Neutrophil (primary cell): ENCODE results near the gene PPP1R14B.

Experiments
- H3K27ac ChIP-seq: fragments of 200-600 bp; sonication (generic); 2 replicates; pipeline ENCODE4 v1.5.1; 2016; ENCODE audit warnings: mild to moderate bottlenecking, moderate library complexity
- H3K27me3 ChIP-seq: fragments of 200-600 bp; sonication (generic); 2 replicates; pipeline ENCODE4 v1.6.0; 2016; ENCODE audit warnings: mild to moderate bottlenecking
- H3K36me3 ChIP-seq: fragments of 200-600 bp; sonication (generic); 2 replicates; pipeline ENCODE4 v1.5.1; 2017
- H3K4me1 ChIP-seq, 2 experiments: fragments of 200-600 bp in 1 of 2; sonication (generic) in 1 of 2; 1 replicate in 1 of 2; 2 replicates in 1 of 2; pipeline versions ENCODE4 v1.5.1 to v1.6.1; 2013 to 2016; ENCODE audit warnings: low read depth in 1 of 2, low read length in 1 of 2, mild to moderate bottlenecking in 1 of 2, moderate library complexity in 1 of 2; ENCODE audit not compliant: control insufficient read depth in 1 of 2, insufficient read depth in 1 of 2
- H3K4me3 ChIP-seq, 2 experiments: fragments of 200-600 bp in 1 of 2; sonication (generic) in 1 of 2; 1 replicate in 1 of 2; 2 replicates in 1 of 2; pipeline ENCODE4 v1.5.1; 2013 to 2016; ENCODE audit warnings: low read depth in 1 of 2, low read length in 1 of 2, mild to moderate bottlenecking in 1 of 2, moderate library complexity in 1 of 2
- H3K9me3 ChIP-seq: fragments of 200-600 bp; sonication (generic); 2 replicates; pipeline ENCODE4 v1.5.1; 2016
- TF ChIP-seq, protein P1 (sequence below): fragments of 200-600 bp; sonication (generic); IDR thresholded peaks from 2 replicates; pipeline ENCODE4 v1.5.1; 2016; ENCODE audit warnings: antibody characterized with exemption

PPP1R14B gene

DNA sequence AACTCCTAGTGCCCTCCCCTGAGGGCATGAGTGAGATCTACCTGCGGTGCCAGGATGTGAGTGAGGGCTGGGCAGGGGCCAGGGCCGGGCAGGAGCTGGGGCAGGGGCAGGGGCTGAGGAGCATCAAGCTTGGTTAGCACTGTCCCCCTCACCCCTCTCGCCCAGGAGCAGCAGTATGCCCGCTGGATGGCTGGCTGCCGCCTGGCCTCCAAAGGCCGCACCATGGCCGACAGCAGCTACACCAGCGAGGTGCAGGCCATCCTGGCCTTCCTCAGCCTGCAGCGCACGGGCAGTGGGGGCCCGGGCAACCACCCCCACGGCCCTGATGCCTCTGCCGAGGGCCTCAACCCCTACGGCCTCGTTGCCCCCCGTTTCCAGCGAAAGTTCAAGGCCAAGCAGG, 26.5 kb downstream of the PPP1R14B start:
- Histone ChIP-seq H3K27ac (no peak overlapping the region), H3K9me3 (no peaks in the 10 kb centered on the region), H3K27me3 (no peaks in the 10 kb centered on the region), H3K4me3 (no peak overlapping the region), H3K36me3 (peaks cover 93% of the 10 kb centered on the region), H3K4me1 (peaks cover 5 to 8% of the 10 kb centered on the region in 2 experiments)
- TF ChIP-seq, protein P1, sequence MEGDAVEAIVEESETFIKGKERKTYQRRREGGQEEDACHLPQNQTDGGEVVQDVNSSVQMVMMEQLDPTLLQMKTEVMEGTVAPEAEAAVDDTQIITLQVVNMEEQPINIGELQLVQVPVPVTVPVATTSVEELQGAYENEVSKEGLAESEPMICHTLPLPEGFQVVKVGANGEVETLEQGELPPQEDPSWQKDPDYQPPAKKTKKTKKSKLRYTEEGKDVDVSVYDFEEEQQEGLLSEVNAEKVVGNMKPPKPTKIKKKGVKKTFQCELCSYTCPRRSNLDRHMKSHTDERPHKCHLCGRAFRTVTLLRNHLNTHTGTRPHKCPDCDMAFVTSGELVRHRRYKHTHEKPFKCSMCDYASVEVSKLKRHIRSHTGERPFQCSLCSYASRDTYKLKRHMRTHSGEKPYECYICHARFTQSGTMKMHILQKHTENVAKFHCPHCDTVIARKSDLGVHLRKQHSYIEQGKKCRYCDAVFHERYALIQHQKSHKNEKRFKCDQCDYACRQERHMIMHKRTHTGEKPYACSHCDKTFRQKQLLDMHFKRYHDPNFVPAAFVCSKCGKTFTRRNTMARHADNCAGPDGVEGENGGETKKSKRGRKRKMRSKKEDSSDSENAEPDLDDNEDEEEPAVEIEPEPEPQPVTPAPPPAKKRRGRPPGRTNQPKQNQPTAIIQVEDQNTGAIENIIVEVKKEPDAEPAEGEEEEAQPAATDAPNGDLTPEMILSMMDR: no peak

- no peaks in the 10 kb centered on the region for H3K9me3 ChIP-seq
- peaks cover 98% of the 10 kb centered on the region for H3K36me3 ChIP-seq
- no peak overlapping the region for H3K4me3 ChIP-seq
- H3K27me3 ChIP-seq: no peaks in the 10 kb centered on the region
- peaks cover 0 to 7% of the 10 kb centered on the region in 2 experiments for H3K4me1 ChIP-seq
- H3K27ac ChIP-seq: peak overlapping the region; percentile 38
- TF ChIP-seq, protein P1: no peak
Observed at GRCh38 chr11:64219755-64220154, 27.0 kb downstream of the PPP1R14B start.

DNA sequence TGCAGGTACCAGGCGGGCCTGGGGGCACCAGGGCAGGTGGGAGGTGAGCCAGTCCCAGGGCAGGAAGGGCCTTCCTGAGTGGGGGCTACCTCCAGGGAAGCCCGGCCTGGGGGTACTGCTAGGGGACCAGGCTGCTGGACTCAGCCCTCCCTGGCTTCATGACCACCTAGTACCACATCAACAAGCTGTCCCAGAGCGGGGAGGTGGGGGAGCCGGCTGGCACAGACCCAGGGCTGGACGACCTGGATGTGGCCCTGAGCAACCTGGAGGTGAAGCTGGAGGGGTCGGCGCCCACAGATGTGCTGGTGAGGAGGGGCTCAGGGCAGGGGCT, 27.4 kb downstream of the PPP1R14B start:
- peak overlapping the region; percentile 38 for H3K27ac ChIP-seq
- TF ChIP-seq, protein P1: no peak
- no peaks in the 10 kb centered on the region for H3K27me3 ChIP-seq
- peaks cover 0 to 5% of the 10 kb centered on the region in 2 experiments for H3K4me1 ChIP-seq
- H3K36me3 ChIP-seq: peaks cover 98% of the 10 kb centered on the region
- H3K9me3 ChIP-seq: no peaks in the 10 kb centered on the region
- no peak overlapping the region for H3K4me3 ChIP-seq

GRCh38 chr11:64218628-64219353, 28.0 kb downstream of the PPP1R14B start:
- H3K4me1 ChIP-seq: peaks cover 0 to 5% of the 10 kb centered on the region in 2 experiments
- no peak overlapping the region for H3K4me3 ChIP-seq
- H3K9me3 ChIP-seq: no peaks in the 10 kb centered on the region
- TF ChIP-seq, protein P1: no peak
- peaks cover 98% of the 10 kb centered on the region for H3K36me3 ChIP-seq
- H3K27me3 ChIP-seq: no peaks in the 10 kb centered on the region
- H3K27ac ChIP-seq: peak overlapping the region; percentile 38

DNA sequence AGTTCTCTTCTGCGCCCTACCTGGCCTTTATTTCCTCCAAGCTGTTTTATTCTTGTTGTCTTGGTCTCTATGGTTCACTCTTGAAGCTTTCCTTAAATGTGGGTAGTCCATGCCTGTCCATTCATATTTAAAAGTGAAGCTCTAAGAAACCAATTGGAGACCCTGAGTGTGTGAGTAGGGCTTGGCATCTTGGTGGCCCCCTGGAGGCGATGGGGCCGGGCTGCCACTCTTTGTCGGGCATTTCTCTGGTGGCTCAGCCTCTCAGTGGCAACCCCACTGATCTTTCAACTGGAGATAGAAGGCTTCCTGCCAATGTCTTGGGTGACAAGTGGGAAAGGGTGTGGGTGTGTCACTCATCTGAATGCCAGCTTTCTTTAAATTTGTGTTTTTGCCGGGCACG, 29.9 kb downstream of the PPP1R14B start:
- Histone ChIP-seq H3K36me3 (peaks cover 92% of the 10 kb centered on the region), H3K4me1 (peaks cover 13 to 17% of the 10 kb centered on the region in 2 experiments), H3K4me3 (no peak overlapping the region), H3K27me3 (no peaks in the 10 kb centered on the region), H3K9me3 (no peaks in the 10 kb centered on the region), H3K27ac (peak overlapping the region; percentile 41)
- TF ChIP-seq, protein P1: no peak
